ENCODE measurements around the gene ASPSCR1. TPM values are rescaled to one million over a fixed set of nuclear protein-coding genes. Genes with fewer than 3 reads are reported as not detected.

ASPSCR1 gene
- total and polyA plus RNA-seq, 2 of the 4 experiments (the other 2 are of a cell fraction): 7.2 to 17.2 TPM

- no peak overlapping the region for H2BK120ac ChIP-seq (ENCODE audit: low read depth, low read length)
- H2AK5ac ChIP-seq (ENCODE audit: low read depth, low read length): no peak overlapping the region
- H3K27ac ChIP-seq (ENCODE audit: insufficient read depth, low read length): no peak overlapping the region
- 95% methylated on average over 23 of the region's 38 CpGs; no CpG with 5 or more reads in 1 of the 2 experiments for WGBS, 2 experiments (ENCODE audit: extremely low coverage in 2 of 2, insufficient read length in 1 of 2)
- no peak overlapping the region for H3K23ac ChIP-seq (ENCODE audit: low read depth, low read length)
- DNase-seq (no peak), ATAC-seq (ENCODE audit: low read depth) (no peak)
- H3K18ac ChIP-seq (ENCODE audit: low read depth, low read length): no peak overlapping the region
- H3K9me3 ChIP-seq (ENCODE audit: control insufficient read depth, insufficient read depth, low read length): no peaks in the 10 kb centered on the region
- no peak overlapping the region for H3K14ac ChIP-seq (replicated peaks; ENCODE audit: low read depth, low read length)
- no peak overlapping the region for H3K4ac ChIP-seq (ENCODE audit: low read depth, low read length)
- H2BK5ac ChIP-seq (ENCODE audit: low read depth, low read length, poor library complexity, severe bottlenecking): no peak overlapping the region
- no peaks in the 10 kb centered on the region for H3K27me3 ChIP-seq (ENCODE audit: control insufficient read depth, insufficient read depth, low read length)
- intact Hi-C loops (cut with micrococcal nuclease) (no loop called here), dilution Hi-C loops (cut with HindIII; ENCODE audit: low sequenced_read_pairs, unreplicated experiment) (no loop called here), in situ Hi-C loops (cut with MboI; ENCODE audit: low sequenced_read_pairs) (no loop called here)
- H2AFZ ChIP-seq (replicated peaks; ENCODE audit: low read length, poor library complexity): no peak overlapping the region
- H3K4me1 ChIP-seq (ENCODE audit: control insufficient read depth, insufficient read depth, low read length): peaks cover 18% of the 10 kb centered on the region
- ChIA-PET POLR2A (ENCODE audit: unreplicated experiment) (no interaction called here), CTCF (no interaction called here)
- no peak for TF ChIP-seq MXI1 (IDR thresholded peaks at IDR 0.05; ENCODE audit: borderline replicate concordance, low read depth, low read length)
- TF ChIP-seq RFX5 (IDR thresholded peaks at IDR 0.05; ENCODE audit: low read depth, low read length): no peak
- TF ChIP-seq RAD21 (IDR thresholded peaks at IDR 0.05; ENCODE audit: low read length): no peak
- no peak for TF ChIP-seq RCOR1 (IDR thresholded peaks at IDR 0.05; ENCODE audit: insufficient replicate concordance, low read length)
- TF ChIP-seq MAFK (IDR thresholded peaks at IDR 0.05; ENCODE audit: low read depth, low read length): no peak
- H3K56ac ChIP-seq (ENCODE audit: extremely low read depth, insufficient read depth, low read length): no peak overlapping the region
- H4K8ac ChIP-seq (ENCODE audit: low read depth in 2 of 2, low read length in 2 of 2): no peak overlapping the region
- H4K5ac ChIP-seq (ENCODE audit: low read depth, low read length): no peak overlapping the region
- H3K4me2 ChIP-seq (ENCODE audit: low read depth, low read length): no peak overlapping the region
- BruUV-seq (replicated peaks): no TSS peak
- no peak overlapping the region for H4K91ac ChIP-seq (ENCODE audit: insufficient read depth, low read depth, low read length)
- peaks cover 5% of the 10 kb centered on the region for H3K9me1 ChIP-seq (ENCODE audit: insufficient read depth, low read length)
- peaks cover 16 to 40% of the 10 kb centered on the region in 2 experiments for H3K79me1 ChIP-seq (ENCODE audit: low read depth in 1 of 2, low read length in 2 of 2)
- no peak overlapping the region for H3K9ac ChIP-seq (ENCODE audit: low read depth, low read length)
- H2BK15ac ChIP-seq (ENCODE audit: low read depth, low read length): no peak overlapping the region
- no peak overlapping the region for H2BK20ac ChIP-seq (ENCODE audit: low read depth, low read length)
- H2AK9ac ChIP-seq (replicated peaks; ENCODE audit: low read depth, low read length, poor library complexity): no peak overlapping the region
- H3K4me3 ChIP-seq (ENCODE audit: insufficient read depth, low read depth, low read length): no peak overlapping the region
- peaks cover 56% of the 10 kb centered on the region for H3K36me3 ChIP-seq (ENCODE audit: control insufficient read depth, insufficient read depth, low read length)
- H4K20me1 ChIP-seq (ENCODE audit: insufficient read depth, low read length): peaks cover 4% of the 10 kb centered on the region
These were observed 77.1 kb downstream of the ASPSCR1 start for GRCh38 chr17:82054351-82055022.
